Measurements from ENCODE around the gene GOLGA6L10.
"Not testable (repeated sequence)": the region's sequence is repeated elsewhere in the genome, so short reads cannot be mapped to it uniquely, and the experiment has no call there.

GOLGA6L10 gene

DNA sequence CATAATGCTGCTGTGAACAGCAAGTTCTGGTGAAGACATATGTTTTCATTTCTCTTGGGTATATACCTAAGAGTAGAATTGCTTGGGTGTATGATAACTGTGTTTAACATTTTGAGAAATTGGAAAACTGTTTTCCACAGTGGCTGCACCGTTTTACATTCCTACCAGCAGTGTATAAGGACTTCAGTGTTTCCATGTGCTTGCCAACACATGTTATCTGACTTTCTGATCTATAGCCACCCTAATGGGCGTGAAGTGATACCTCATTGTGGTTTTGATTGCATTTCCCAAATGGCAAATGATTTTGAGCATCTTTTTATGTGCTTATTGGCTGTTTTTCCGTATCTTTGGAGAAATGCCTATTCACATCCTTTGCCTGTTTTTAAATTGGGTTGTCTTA, 18.5 kb upstream of the GOLGA6L10 start:
- H3K9ac ChIP-seq (ENCODE audit: low read length); H3K4me3 ChIP-seq (ENCODE audit: low read length); H3K36me3 ChIP-seq (ENCODE audit: control insufficient read depth, low read depth, low read length); H3K27ac ChIP-seq (ENCODE audit: low read length); H3K27me3 ChIP-seq (ENCODE audit: control insufficient read depth, insufficient read depth, low read length); H3K9me3 ChIP-seq (ENCODE audit: control insufficient read depth, low read depth, low read length); H3K4me1 ChIP-seq (ENCODE audit: control insufficient read depth, low read depth, low read length): not testable (repeated sequence)

DNA sequence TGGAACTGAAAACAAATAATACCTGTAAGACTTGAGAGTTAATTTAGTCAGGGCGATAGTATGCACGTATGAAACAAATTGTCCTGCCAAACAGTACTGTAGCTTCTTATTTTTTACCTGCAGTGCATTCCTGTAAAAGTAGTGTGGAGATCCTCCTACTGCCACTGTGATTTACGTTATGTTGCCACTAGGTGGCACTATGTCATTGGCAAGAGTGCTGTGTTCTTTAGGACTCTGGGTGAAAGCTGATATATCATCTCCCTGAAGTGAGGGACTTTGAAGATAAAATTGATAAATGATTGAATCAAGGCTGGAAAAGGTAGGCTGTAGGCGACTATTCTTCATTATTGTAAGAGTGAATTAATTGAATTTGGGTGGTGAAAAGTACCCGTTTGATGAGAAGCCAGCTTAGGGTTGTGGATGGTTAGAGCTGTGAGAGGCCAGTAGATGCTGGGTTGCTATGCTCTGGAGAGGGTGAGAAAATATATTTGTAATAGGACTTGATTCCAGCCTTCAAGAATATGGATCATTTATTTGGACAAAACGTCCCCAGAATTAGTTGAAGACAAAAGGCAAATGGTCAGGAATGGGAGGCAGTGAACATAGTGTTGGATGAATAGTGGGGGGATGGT, 16.5 kb upstream of the GOLGA6L10 start:
- not testable (repeated sequence) for H3K4me3 ChIP-seq (ENCODE audit: low read length); H3K36me3 ChIP-seq (ENCODE audit: control insufficient read depth, low read depth, low read length); H3K27ac ChIP-seq (ENCODE audit: low read length); H3K27me3 ChIP-seq (ENCODE audit: control insufficient read depth, insufficient read depth, low read length); H3K9ac ChIP-seq (ENCODE audit: low read length); H3K4me1 ChIP-seq (ENCODE audit: control insufficient read depth, low read depth, low read length); H3K9me3 ChIP-seq (ENCODE audit: control insufficient read depth, low read depth, low read length)

DNA sequence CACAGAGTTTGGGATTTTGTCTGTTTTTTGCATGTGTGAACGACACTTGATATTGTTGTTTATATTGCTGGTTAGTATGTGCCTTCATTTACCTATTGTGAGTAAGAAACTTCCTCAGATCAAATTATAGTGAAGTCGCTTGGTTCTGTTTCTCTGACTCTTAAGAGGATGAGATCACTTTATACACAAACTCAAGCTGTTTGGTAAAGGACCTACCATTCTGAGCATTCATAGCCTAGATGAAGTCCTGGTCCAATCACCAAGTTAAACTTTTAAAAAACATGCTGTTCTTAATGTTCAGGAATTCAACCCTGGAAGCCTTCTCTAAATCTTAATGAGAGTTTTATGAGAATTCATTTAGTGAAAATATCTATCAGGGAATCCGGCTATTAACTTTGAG, 15.3 kb upstream of the GOLGA6L10 start:
- not testable (repeated sequence) for H3K9me3 ChIP-seq (ENCODE audit: control insufficient read depth, low read depth, low read length); H3K4me3 ChIP-seq (ENCODE audit: low read length); H3K36me3 ChIP-seq (ENCODE audit: control insufficient read depth, low read depth, low read length); H3K4me1 ChIP-seq (ENCODE audit: control insufficient read depth, low read depth, low read length); H3K27ac ChIP-seq (ENCODE audit: low read length); H3K27me3 ChIP-seq (ENCODE audit: control insufficient read depth, insufficient read depth, low read length); H3K9ac ChIP-seq (ENCODE audit: low read length)

DNA sequence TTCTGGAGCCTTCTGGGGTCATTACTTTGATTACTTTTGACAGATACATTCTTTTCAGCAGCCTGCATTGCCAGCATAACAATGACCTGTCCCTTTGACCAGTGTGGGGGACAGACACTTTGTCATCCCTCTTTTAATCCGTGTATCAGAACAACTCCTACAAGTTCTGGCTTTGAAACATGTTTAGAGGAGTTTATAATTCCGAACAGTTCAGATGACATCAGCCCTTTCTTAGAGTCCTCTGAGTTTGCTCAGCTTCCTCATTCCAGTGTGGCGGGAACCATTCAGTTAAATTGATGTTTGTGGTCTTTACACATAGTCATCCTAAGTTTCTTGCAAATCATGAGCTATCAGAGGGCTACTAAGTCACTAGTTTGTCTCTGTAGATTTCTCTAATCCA, 13.5 kb upstream of the GOLGA6L10 start:
- H3K27ac ChIP-seq (ENCODE audit: low read length); H3K4me3 ChIP-seq (ENCODE audit: low read length); H3K4me1 ChIP-seq (ENCODE audit: control insufficient read depth, low read depth, low read length); H3K9me3 ChIP-seq (ENCODE audit: control insufficient read depth, low read depth, low read length); H3K9ac ChIP-seq (ENCODE audit: low read length); H3K27me3 ChIP-seq (ENCODE audit: control insufficient read depth, insufficient read depth, low read length); H3K36me3 ChIP-seq (ENCODE audit: control insufficient read depth, low read depth, low read length): not testable (repeated sequence)

DNA sequence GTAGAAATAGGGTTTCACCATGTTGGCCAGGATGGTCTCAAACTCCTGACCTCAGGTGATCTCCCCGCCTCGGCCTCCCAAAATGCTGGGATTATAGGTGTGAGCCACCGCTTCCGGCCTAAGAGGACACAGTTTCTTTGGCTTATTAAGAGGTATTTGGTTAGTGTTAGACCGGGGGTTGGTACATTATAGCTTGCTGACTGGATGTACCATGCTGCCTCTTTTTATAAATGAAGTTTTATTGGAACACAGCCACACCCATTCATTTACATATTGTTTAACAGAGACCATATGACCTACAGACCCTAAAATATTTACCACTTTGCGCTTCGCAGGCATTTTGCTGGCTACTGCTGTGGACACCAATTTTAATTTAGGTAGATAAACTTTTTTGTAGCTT, 11.3 kb upstream of the GOLGA6L10 start:
- not testable (repeated sequence) for H3K27me3 ChIP-seq (ENCODE audit: control insufficient read depth, insufficient read depth, low read length); H3K27ac ChIP-seq (ENCODE audit: low read length); H3K4me3 ChIP-seq (ENCODE audit: low read length)

DNA sequence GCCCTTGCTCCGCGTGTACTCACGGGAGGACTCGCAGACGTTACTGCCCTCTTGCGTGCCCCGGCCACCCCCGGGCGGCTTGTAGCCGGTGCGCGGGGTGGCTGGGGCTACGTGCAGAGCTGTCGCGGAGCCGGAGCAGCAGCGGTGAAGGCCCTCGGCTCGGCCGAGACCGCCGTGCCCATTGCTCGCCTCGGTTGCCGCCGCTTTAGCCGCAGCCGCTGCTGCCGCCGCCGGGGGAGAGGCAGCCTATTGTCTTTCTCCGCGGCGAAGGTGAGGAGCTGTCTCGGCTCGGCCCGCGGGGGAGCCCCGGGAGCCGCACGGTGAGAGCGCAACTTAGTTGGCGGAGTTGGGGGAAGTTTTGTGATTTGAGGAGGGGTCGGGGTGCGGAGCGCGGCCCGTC, 5.8 kb upstream of the GOLGA6L10 start:
- not testable (repeated sequence) for H3K36me3 ChIP-seq (ENCODE audit: control insufficient read depth, low read depth, low read length); H3K4me3 ChIP-seq (ENCODE audit: low read length); H3K27me3 ChIP-seq (ENCODE audit: control insufficient read depth, insufficient read depth, low read length)

More for the DNA sequence above, 11.3 kb upstream of the GOLGA6L10 start:
- H3K9ac ChIP-seq (ENCODE audit: low read length); H3K36me3 ChIP-seq (ENCODE audit: control insufficient read depth, low read depth, low read length); H3K4me1 ChIP-seq (ENCODE audit: control insufficient read depth, low read depth, low read length); H3K9me3 ChIP-seq (ENCODE audit: control insufficient read depth, low read depth, low read length): not testable (repeated sequence)

DNA sequence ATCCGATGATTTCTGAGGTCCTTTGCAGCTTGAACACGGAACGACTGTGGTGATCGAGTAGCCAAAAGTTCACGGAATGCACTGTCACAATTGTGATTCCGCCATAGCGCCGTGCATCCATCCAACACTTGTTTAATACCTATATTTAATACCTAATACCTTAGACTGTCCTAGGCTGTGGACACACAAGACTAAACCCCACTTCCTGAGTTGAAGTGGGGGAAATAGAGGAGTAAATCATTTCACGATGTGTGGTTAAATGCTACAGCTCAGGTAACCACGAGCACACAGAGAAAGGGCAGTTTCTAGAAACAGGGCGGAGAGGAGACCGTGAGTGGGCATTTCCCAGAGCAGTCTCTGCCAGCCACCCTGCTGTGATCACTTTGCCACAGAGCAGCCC, 5.3 kb upstream of the GOLGA6L10 start:
- H3K9me3 ChIP-seq (ENCODE audit: control insufficient read depth, low read depth, low read length); H3K4me1 ChIP-seq (ENCODE audit: control insufficient read depth, low read depth, low read length); H3K9ac ChIP-seq (ENCODE audit: low read length); H3K27me3 ChIP-seq (ENCODE audit: control insufficient read depth, insufficient read depth, low read length); H3K36me3 ChIP-seq (ENCODE audit: control insufficient read depth, low read depth, low read length); H3K27ac ChIP-seq (ENCODE audit: low read length): not testable (repeated sequence)
- peak overlapping the region; percentile 42 for H3K4me3 ChIP-seq (ENCODE audit: low read length)

More for the DNA sequence above, 5.8 kb upstream of the GOLGA6L10 start:
- H3K9me3 ChIP-seq (ENCODE audit: control insufficient read depth, low read depth, low read length); H3K9ac ChIP-seq (ENCODE audit: low read length); H3K27ac ChIP-seq (ENCODE audit: low read length); H3K4me1 ChIP-seq (ENCODE audit: control insufficient read depth, low read depth, low read length): not testable (repeated sequence)

DNA sequence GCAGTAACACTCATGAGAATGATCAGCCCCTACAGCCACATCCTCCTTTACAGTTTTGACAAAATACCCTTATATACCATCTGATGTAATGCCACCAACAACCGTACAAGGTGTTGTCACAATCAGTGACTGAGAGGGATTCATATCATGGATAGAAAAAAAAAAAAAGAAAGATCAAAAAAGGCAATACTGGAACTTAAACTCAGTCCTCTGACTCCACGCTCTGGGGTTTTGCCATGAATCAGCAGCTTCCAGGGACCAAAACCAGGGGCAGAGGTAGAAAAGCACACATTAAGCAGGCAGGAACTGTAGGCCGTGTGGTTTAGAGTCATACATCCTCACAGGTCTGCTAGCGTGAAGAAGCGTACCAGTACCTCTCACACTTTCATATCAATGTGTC, 1.6 kb downstream of the GOLGA6L10 start:
- H3K27ac ChIP-seq (ENCODE audit: low read length); H3K9ac ChIP-seq (ENCODE audit: low read length); H3K4me1 ChIP-seq (ENCODE audit: control insufficient read depth, low read depth, low read length); H3K36me3 ChIP-seq (ENCODE audit: control insufficient read depth, low read depth, low read length); H3K4me3 ChIP-seq (ENCODE audit: low read length); H3K27me3 ChIP-seq (ENCODE audit: control insufficient read depth, insufficient read depth, low read length); H3K9me3 ChIP-seq (ENCODE audit: control insufficient read depth, low read depth, low read length): not testable (repeated sequence)

DNA sequence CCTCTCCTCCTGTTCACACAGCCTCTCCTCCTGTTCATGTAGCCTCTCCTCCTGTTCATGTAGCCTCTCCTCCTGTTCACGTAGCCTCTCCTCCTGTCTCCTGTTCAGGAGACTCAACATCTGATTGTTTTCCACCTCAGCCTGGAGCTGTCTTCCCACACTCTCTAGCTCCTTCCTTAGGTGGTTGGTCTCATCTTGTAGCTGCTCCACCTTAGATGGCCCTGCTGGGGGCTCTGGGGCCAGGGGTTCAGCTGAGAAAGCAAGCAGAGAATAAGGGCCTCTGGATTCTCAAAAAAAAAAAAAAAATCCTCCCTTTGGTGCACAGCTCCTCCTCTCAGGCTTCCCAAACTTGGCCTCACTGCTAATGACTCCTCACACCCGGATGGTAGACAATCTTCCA, 4.1 kb downstream of the GOLGA6L10 start:
- not testable (repeated sequence) for H3K27me3 ChIP-seq (ENCODE audit: control insufficient read depth, insufficient read depth, low read length); H3K36me3 ChIP-seq (ENCODE audit: control insufficient read depth, low read depth, low read length); H3K9me3 ChIP-seq (ENCODE audit: control insufficient read depth, low read depth, low read length); H3K4me1 ChIP-seq (ENCODE audit: control insufficient read depth, low read depth, low read length); H3K27ac ChIP-seq (ENCODE audit: low read length); H3K4me3 ChIP-seq (ENCODE audit: low read length); H3K9ac ChIP-seq (ENCODE audit: low read length)

DNA sequence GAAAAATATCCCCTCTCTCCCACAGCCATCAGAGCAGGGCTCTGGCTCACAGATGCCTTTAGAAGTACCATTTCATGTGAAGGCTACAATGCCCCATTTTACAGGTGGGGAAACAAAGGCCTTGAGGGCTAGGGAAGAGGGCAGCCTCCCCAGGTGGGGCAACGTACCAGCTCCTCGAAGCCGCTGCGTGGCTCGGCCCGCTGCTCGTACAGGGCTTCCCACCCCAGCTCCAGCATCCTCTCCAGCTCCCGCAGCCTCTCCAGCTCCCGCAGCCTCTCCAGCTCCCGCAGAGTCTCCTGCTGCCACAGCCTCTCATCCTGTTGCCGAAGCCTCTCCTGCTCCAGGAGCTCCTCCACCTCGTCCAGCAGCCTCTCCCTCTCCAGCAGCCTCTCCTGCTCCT, 4.9 kb downstream of the GOLGA6L10 start:
- H3K36me3 ChIP-seq (ENCODE audit: control insufficient read depth, low read depth, low read length); H3K9me3 ChIP-seq (ENCODE audit: control insufficient read depth, low read depth, low read length); H3K27me3 ChIP-seq (ENCODE audit: control insufficient read depth, insufficient read depth, low read length); H3K4me3 ChIP-seq (ENCODE audit: low read length); H3K9ac ChIP-seq (ENCODE audit: low read length); H3K27ac ChIP-seq (ENCODE audit: low read length); H3K4me1 ChIP-seq (ENCODE audit: control insufficient read depth, low read depth, low read length): not testable (repeated sequence)

DNA sequence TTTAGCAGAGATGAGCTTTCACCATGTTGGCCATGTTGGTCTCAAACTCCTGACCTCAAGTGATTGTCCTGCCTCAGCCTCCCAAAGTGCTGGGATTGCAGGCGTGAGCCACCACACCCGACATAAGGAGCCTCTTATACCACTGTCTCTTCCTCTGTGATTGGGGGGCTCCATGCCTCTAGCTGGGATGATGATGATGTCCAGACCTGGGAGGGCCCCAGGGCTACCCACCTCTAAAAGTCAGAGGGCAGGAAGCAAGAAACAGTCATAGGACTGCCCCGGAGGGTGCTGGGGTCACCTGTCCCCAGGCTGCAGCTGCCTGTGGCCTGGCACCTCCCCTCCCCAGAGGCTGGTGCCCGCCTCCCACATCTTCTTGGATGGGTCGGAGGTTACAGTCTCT, 5.4 kb downstream of the GOLGA6L10 start:
- H3K9me3 ChIP-seq (ENCODE audit: control insufficient read depth, low read depth, low read length); H3K27me3 ChIP-seq (ENCODE audit: control insufficient read depth, insufficient read depth, low read length); H3K4me1 ChIP-seq (ENCODE audit: control insufficient read depth, low read depth, low read length); H3K27ac ChIP-seq (ENCODE audit: low read length); H3K9ac ChIP-seq (ENCODE audit: low read length); H3K4me3 ChIP-seq (ENCODE audit: low read length); H3K36me3 ChIP-seq (ENCODE audit: control insufficient read depth, low read depth, low read length): not testable (repeated sequence)

DNA sequence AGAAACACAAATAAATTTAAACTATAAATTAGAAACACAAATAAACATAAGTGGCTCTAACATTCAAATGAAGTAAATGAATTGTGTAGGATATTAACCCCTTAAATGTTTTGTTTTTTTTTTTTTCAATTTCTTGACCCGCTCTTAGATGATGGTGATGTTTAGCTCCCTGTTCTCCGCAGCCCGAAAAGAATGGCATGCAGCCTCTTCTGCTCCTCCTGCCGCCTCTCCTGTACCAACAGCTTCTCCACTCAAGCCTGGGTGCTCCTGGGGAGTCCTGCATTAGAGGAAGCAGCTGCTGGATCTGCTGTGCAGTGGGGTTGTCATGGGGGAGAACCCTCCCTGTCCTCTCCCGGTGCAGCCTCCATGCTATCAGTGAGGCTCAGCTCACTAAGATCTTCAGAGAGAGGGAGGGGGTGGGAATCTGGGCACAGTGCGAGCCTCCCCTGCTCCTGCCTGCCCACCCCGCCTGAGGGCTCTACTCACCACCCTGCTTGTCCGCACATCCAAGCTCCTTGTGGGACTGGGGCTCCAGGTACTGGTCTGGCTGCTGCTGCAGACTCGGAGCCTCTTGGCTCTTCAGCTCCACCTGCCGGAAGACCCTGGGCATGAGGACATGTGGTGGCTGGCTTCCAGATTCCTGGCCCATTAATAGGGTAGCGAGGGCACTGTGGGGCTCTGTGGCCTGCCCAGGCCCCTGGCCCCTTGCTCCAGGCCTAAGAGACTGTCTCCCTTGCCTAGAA, 6.5 kb downstream of the GOLGA6L10 start:
- not testable (repeated sequence) for H3K27ac ChIP-seq (ENCODE audit: low read length); H3K9me3 ChIP-seq (ENCODE audit: control insufficient read depth, low read depth, low read length); H3K36me3 ChIP-seq (ENCODE audit: control insufficient read depth, low read depth, low read length); H3K27me3 ChIP-seq (ENCODE audit: control insufficient read depth, insufficient read depth, low read length); H3K4me3 ChIP-seq (ENCODE audit: low read length); H3K4me1 ChIP-seq (ENCODE audit: control insufficient read depth, low read depth, low read length); H3K9ac ChIP-seq (ENCODE audit: low read length)
